Naive B cell (primary cell): ENCODE data around the gene LSM11. TPM values are rescaled to one million over a fixed set of nuclear protein-coding genes. Genes with fewer than 3 reads are reported as not detected.
A peak's percentile ranks its signal among the peaks of the same experiment; 100 is the strongest.

Experiments
- ATAC-seq, 2 donors: fragments of 150-1000 bp; cut with Tn5 transposase; 2 replicates each; pipeline ENCODE4 v1.10.0; 2021; ENCODE audit warnings: low read depth in 2 of 2, mild to moderate bottlenecking in 2 of 2, moderate library complexity in 2 of 2
- DNase-seq: peaks from one replicate; pipeline ENCODE4 v3.0.0; 2022
- H3K27ac Mint-ChIP-seq, 6 donors: one replicate each; pipeline ENCODE4 v1.8.0; 2020 to 2022; ENCODE audit warnings: mild to moderate bottlenecking in 6 of 6, mixed read lengths in 6 of 6, moderate library complexity in 5 of 6, inconsistent platforms in 2 of 6
- H3K27me3 Mint-ChIP-seq, 3 donors: one replicate each; pipeline ENCODE4 v1.8.0; 2021 to 2022; ENCODE audit warnings: mixed read lengths in 3 of 3, mild to moderate bottlenecking in 1 of 3
- H3K36me3 Mint-ChIP-seq, 2 donors: one replicate each; pipeline ENCODE4 v1.8.0; 2020 to 2022; ENCODE audit warnings: mixed read lengths in 2 of 2, inconsistent platforms in 1 of 2, mild to moderate bottlenecking in 1 of 2
- H3K4me1 Mint-ChIP-seq, 3 donors: one replicate each; pipeline ENCODE4 v1.8.0; 2020 to 2022; ENCODE audit warnings: mixed read lengths in 3 of 3, inconsistent platforms in 1 of 3, mild to moderate bottlenecking in 1 of 3, moderate library complexity in 1 of 3
- H3K4me3 Mint-ChIP-seq, 8 donors: one replicate each; pipeline ENCODE4 v1.8.0; 2020 to 2022; ENCODE audit warnings: mild to moderate bottlenecking in 8 of 8, mixed read lengths in 8 of 8, moderate library complexity in 8 of 8, inconsistent platforms in 2 of 8
- H3K9me3 Mint-ChIP-seq, 7 donors: one replicate each; pipeline ENCODE4 v1.8.0; 2020 to 2022; ENCODE audit warnings: mixed read lengths in 7 of 7, mild to moderate bottlenecking in 5 of 7, inconsistent platforms in 2 of 7, moderate library complexity in 1 of 7
- polyA plus RNA-seq, 6 donors: library from polyadenylated mRNA; unstranded; fragments of 300-500 nt; fragmentation: Illumina TruSeq; gene quantifications; one replicate each; pipeline ENCODE4 v1.2.3, GENCODE V29; 2021; ENCODE audit warnings: low read depth in 6 of 6

The LSM11 gene
- polyA plus RNA-seq, 6 donors from 2014 or later = 0.27 to 0.69 (median 0.28) TPM; not detected in 1

- Mint-ChIP-seq H3K27ac (no peak overlapping the region), H3K36me3 (no peaks in the 10 kb centered on the region), H3K4me1 (peaks cover 0 to 4% (median 2%) of the 10 kb centered on the region in 3 donors), H3K9me3 (no peaks in the 10 kb centered on the region), H3K4me3 (no peak overlapping the region), H3K27me3 (no peaks in the 10 kb centered on the region)
- no peak for DNase-seq
- no peak for ATAC-seq
Measured at GRCh38 chr5:157764531-157764930, 21.0 kb downstream of the LSM11 start.

DNA sequence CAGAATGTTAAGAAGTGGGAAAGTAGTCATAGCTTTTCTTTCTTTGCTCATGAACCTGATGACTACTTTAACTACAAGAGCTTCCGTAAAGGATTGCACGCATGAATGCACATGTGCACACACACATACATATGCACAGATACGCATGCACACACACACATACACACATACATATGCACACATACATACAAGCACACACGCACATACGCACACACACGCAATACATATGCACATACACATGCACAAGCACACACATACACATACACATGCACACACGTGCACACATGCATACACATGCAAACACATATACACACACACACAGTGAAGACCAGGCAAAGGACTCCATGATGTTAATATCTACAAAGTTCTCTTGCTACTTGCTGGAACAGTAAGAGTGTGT lies 22.9 kb downstream of the LSM11 start:
- Mint-ChIP-seq H3K27me3 (no peaks in the 10 kb centered on the region), H3K4me1 (peaks cover 0 to 4% (median 2%) of the 10 kb centered on the region in 3 donors), H3K36me3 (no peaks in the 10 kb centered on the region), H3K27ac (no peak overlapping the region), H3K9me3 (peaks cover 0 to 3% (median 0%) of the 10 kb centered on the region in 7 donors), H3K4me3 (no peak overlapping the region)
- no peak for DNase-seq
- ATAC-seq = no peak

DNA sequence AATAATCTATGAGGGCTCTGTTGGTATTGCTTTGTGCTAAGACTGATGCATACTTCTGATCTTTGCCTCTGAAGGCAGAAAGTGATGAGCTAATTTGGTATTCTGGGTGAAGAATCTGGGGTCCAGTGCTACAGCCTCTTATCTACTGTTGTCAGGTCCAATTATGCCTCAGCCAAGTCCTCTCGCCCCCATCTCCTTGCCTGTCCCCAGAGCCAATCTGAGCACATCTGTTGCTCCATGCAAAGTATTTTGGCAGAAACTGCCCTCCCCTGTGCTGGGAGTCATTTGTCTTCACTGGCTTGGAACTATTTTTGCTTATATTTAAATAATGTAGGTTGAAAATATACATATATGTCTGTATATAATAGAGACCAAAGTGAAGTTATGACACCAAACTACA lies 23.4 kb downstream of the LSM11 start:
- no peak for ATAC-seq
- no peak for DNase-seq
- H3K36me3 Mint-ChIP-seq = no peaks in the 10 kb centered on the region
- H3K27me3 Mint-ChIP-seq = no peaks in the 10 kb centered on the region
- H3K4me1 Mint-ChIP-seq = peaks cover 0 to 4% (median 2%) of the 10 kb centered on the region in 3 donors
- peaks cover 0 to 3% (median 0%) of the 10 kb centered on the region in 7 donors for H3K9me3 Mint-ChIP-seq
- H3K27ac Mint-ChIP-seq = no peak overlapping the region
- no peak overlapping the region for H3K4me3 Mint-ChIP-seq

GRCh38 chr5:157767689-157768088 lies 24.2 kb downstream of the LSM11 start:
- Mint-ChIP-seq H3K27me3 (no peaks in the 10 kb centered on the region), H3K9me3 (peaks cover 0 to 3% (median 0%) of the 10 kb centered on the region in 7 donors), H3K36me3 (no peaks in the 10 kb centered on the region), H3K4me3 (no peak overlapping the region), H3K4me1 (no peaks in the 10 kb centered on the region), H3K27ac (no peak overlapping the region)
- no peak for ATAC-seq
- DNase-seq = no peak

DNA sequence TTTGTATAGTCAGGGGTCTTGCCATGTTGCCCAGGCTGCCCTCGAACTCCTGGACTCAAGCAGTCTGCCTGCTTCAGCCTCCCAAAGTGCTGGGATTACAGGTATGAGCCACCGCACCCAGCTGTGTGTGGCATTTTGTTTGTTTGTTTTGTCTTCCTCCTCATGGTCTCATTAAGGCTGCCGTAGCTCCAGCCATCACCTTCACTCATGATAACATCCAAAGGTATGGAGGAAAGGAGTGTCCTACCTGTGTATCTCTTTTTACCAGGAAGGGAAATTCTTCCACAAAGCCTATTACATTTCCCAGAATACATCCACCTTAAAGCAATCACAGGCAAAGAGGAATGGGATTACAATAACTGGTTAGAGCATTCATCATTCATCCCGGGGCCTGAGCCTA lies 27.2 kb downstream of the LSM11 start:
- Mint-ChIP-seq H3K27ac (no peak overlapping the region), H3K4me3 (no peak overlapping the region), H3K27me3 (peaks cover 0 to 4% (median 0%) of the 10 kb centered on the region in 3 donors), H3K9me3 (peaks cover 0 to 3% (median 0%) of the 10 kb centered on the region in 7 donors), H3K36me3 (no peaks in the 10 kb centered on the region), H3K4me1 (no peaks in the 10 kb centered on the region)
- ATAC-seq (no peak), DNase-seq (no peak)

GRCh38 chr5:157772127-157772526 lies 28.6 kb downstream of the LSM11 start:
- no peak overlapping the region for H3K4me3 Mint-ChIP-seq

DNA sequence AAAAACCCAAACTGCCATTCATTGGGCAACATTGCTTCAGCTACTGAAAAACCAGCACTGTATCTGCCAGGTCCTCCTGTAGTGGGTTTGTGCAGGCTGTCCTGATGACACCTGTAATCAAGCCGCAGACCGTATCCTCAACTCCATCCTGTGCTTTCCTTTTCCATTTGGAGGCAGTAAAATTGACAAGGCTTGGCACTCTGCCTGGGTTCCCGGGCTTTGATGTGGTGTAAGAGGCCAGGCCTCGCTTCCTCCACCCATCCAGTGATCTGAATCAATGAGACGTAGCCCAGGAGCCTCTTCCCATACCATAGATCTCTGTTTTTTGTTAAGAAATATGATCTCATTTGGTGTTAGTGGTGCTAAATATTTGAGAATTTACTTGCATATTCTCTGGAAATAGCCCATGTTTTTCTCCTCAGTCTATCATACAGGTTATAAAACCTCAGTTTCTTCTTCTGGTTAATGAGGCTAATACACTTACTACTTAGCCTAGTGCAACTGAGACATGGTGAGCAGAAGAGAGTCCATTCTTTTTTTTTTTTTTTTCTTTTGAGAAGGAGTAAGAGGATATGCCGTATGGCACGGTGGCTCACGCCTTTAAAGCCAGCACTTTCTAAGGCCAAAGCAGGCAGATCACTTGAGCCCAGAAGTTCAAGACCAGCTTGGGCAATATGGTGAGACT lies 34.8 kb downstream of the LSM11 start:
- Mint-ChIP-seq H3K27me3 (peaks cover 0 to 4% (median 0%) of the 10 kb centered on the region in 3 donors), H3K9me3 (no peaks in the 10 kb centered on the region), H3K4me1 (peaks cover 0 to 5% (median 0%) of the 10 kb centered on the region in 3 donors), H3K4me3 (no peak overlapping the region), H3K27ac (no peak overlapping the region), H3K36me3 (no peaks in the 10 kb centered on the region)
- ATAC-seq = no peak
- no peak for DNase-seq

More at GRCh38 chr5:157772127-157772526, 28.6 kb downstream of the LSM11 start:
- Mint-ChIP-seq H3K27me3 (peaks cover 0 to 4% (median 0%) of the 10 kb centered on the region in 3 donors), H3K9me3 (peaks cover 0 to 3% (median 0%) of the 10 kb centered on the region in 7 donors), H3K27ac (no peak overlapping the region), H3K4me1 (no peaks in the 10 kb centered on the region), H3K36me3 (no peaks in the 10 kb centered on the region)
- no peak for ATAC-seq
- DNase-seq = no peak

DNA sequence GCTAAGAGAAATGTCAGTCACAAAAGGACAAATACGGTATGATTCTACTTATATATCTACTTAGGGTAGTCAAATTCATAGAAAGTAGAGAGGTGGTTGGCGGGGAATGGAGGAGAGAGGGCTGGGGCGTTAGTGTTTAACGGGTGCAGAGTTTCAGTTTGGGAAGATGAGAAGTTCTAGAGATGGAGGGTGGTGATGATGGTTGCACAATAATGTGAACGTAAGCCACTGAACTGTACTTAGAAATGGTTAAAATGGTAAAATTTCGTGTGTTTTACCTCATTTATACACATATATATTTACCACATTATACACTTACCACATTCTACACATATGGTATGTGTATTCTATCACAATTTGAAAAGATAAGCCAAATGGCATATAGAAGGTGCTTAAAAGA lies 35.7 kb downstream of the LSM11 start:
- Mint-ChIP-seq H3K4me3 (no peak overlapping the region), H3K27ac (peak overlapping the region in 1 of 6 donors; percentile 5), H3K4me1 (peaks cover 0 to 5% (median 0%) of the 10 kb centered on the region in 3 donors), H3K27me3 (no peaks in the 10 kb centered on the region), H3K9me3 (no peaks in the 10 kb centered on the region), H3K36me3 (no peaks in the 10 kb centered on the region)
- no peak for DNase-seq
- ATAC-seq = no peak

DNA sequence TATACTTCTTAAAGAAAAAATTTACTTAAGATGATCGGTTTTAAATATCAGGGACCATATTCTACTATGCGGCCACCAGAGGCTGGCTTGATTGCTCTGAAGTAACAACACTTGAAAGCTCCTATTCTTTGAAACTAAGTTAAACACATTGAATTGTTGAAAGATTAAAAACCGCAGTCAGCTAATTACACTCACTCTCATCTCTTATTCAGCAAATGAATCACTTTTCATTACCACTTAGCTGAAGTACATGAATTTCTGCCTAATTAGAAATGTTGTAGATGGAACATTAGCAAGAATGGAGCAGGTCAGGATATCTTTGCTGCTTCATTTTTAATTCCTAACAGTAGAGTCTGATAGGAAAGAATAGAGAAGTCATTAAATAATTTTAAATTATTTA lies 42.3 kb downstream of the LSM11 start:
- H3K27ac Mint-ChIP-seq = peak overlapping the region in 2 of 6 donors; percentile 1 to 43
- H3K9me3 Mint-ChIP-seq = no peaks in the 10 kb centered on the region
- ATAC-seq (no peak), DNase-seq (no peak)
- peaks cover 0 to 15% of the 10 kb centered on the region in 2 donors for H3K36me3 Mint-ChIP-seq
- H3K4me1 Mint-ChIP-seq = peaks cover 0 to 5% (median 0%) of the 10 kb centered on the region in 3 donors
- no peak overlapping the region for H3K4me3 Mint-ChIP-seq
- no peaks in the 10 kb centered on the region for H3K27me3 Mint-ChIP-seq

- H3K4me1 Mint-ChIP-seq = no peaks in the 10 kb centered on the region
- no peak for ATAC-seq
- H3K27me3 Mint-ChIP-seq = no peaks in the 10 kb centered on the region
- no peak overlapping the region for H3K4me3 Mint-ChIP-seq
- peak overlapping the region in 1 of 6 donors; percentile 11 for H3K27ac Mint-ChIP-seq
- no peak for DNase-seq
- no peaks in the 10 kb centered on the region for H3K9me3 Mint-ChIP-seq
- peaks cover 15 to 16% of the 10 kb centered on the region in 2 donors for H3K36me3 Mint-ChIP-seq
Measured at GRCh38 chr5:157793301-157793700, 49.8 kb downstream of the LSM11 start.

- Mint-ChIP-seq H3K4me1 (no peaks in the 10 kb centered on the region), H3K9me3 (no peaks in the 10 kb centered on the region), H3K27ac (no peak overlapping the region), H3K27me3 (no peaks in the 10 kb centered on the region), H3K4me3 (no peak overlapping the region), H3K36me3 (peaks cover 6 to 8% of the 10 kb centered on the region in 2 donors)
- DNase-seq (no peak), ATAC-seq (no peak)
Measured at GRCh38 chr5:157799578-157799977, 56.1 kb downstream of the LSM11 start.

GRCh38 chr5:157800137-157800536 lies 56.6 kb downstream of the LSM11 start:
- Mint-ChIP-seq H3K36me3 (peaks cover 6 to 9% of the 10 kb centered on the region in 2 donors), H3K9me3 (no peaks in the 10 kb centered on the region)

DNA sequence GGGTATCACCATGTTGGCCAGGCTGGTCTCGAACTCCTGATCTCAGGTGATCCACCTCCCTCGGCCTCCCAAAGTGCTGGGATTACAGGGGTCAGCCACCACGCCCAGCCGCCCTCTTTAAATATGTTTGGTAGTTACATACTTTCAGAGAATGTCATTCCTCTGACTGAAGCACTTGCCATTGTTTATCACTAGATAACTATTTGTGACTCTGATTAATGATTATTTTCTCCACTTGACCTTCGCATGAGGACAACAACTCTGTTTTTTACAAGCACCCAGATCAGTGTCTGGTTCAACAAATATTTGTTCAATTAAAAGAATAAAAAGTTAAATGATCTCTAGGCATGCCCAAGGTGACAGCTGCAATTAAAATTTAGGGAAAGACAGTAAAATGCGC lies 59.2 kb downstream of the LSM11 start:
- Mint-ChIP-seq H3K4me3 (no peak overlapping the region), H3K36me3 (peaks cover 12 to 16% of the 10 kb centered on the region in 2 donors)

More at GRCh38 chr5:157800137-157800536, 56.6 kb downstream of the LSM11 start:
- Mint-ChIP-seq H3K27ac (no peak overlapping the region), H3K27me3 (no peaks in the 10 kb centered on the region), H3K4me1 (no peaks in the 10 kb centered on the region), H3K4me3 (no peak overlapping the region)
- ATAC-seq = no peak
- no peak for DNase-seq

DNA sequence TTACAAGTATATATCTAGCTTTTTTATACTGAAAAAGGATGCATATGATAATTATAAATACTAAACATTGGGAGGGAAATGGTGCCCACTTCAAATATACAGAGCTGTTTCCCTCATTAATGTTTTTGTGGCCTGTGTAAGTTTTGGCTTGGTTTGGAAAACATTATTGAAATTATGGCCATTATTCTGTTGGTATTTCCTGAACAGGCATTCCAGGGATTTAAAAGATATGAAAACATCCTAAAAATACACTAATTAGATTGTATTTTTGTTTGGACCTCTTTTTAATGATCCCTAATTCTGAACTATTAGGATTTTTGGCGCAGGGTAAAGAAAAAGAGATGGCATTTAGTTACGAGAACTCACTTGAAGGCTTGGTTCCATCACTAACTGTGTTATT lies 64.5 kb downstream of the LSM11 start:
- H3K4me1 Mint-ChIP-seq = no peaks in the 10 kb centered on the region
- no peak overlapping the region for H3K4me3 Mint-ChIP-seq
- no peak for DNase-seq
- no peak for ATAC-seq
- H3K27me3 Mint-ChIP-seq = no peaks in the 10 kb centered on the region
- H3K9me3 Mint-ChIP-seq = no peaks in the 10 kb centered on the region
- no peak overlapping the region for H3K27ac Mint-ChIP-seq
- H3K36me3 Mint-ChIP-seq = peaks cover 21 to 30% of the 10 kb centered on the region in 2 donors

More for the DNA sequence above, 59.2 kb downstream of the LSM11 start:
- Mint-ChIP-seq H3K27ac (no peak overlapping the region), H3K27me3 (no peaks in the 10 kb centered on the region), H3K4me1 (no peaks in the 10 kb centered on the region), H3K9me3 (no peaks in the 10 kb centered on the region)
- DNase-seq (no peak), ATAC-seq (no peak)
